ENCODE measurements around the gene SYNJ2. TPM values are rescaled to one million over a fixed set of nuclear protein-coding genes. Genes with fewer than 3 reads are reported as not detected.

The SYNJ2 gene
- total RNA-seq, 1 experiment from 2014 or later = 68.5 TPM

GRCh38 chr6:158026901-158027589 lies 45.4 kb downstream of the SYNJ2 start:
- DNase-seq (ENCODE audit: low read depth) = no peak

GRCh38 chr6:158027590-158028285 lies 46.1 kb downstream of the SYNJ2 start:
- no peak for DNase-seq (ENCODE audit: low read depth)

- DNase-seq (ENCODE audit: low read depth) = no peak
Measured at GRCh38 chr6:158028421-158028820, 46.8 kb downstream of the SYNJ2 start.

GRCh38 chr6:158028876-158029275 lies 47.2 kb downstream of the SYNJ2 start:
- DNase-seq (ENCODE audit: low read depth) = no peak

GRCh38 chr6:158029668-158030230 lies 48.1 kb downstream of the SYNJ2 start:
- DNase-seq (ENCODE audit: low read depth) = no peak

- DNase-seq (ENCODE audit: low read depth) = no peak
Measured at GRCh38 chr6:158030380-158031300, 49.0 kb downstream of the SYNJ2 start.

- peak; percentile 97 for DNase-seq (ENCODE audit: low read depth)
Measured at GRCh38 chr6:158031381-158032353, 50.0 kb downstream of the SYNJ2 start.

- no peak for DNase-seq (ENCODE audit: low read depth)
Measured at GRCh38 chr6:158032354-158032733, 50.7 kb downstream of the SYNJ2 start.

- DNase-seq (ENCODE audit: low read depth) = no peak
Measured at GRCh38 chr6:158033077-158033750, 51.6 kb downstream of the SYNJ2 start.

- no peak for DNase-seq (ENCODE audit: low read depth)
Measured at GRCh38 chr6:158033751-158034702, 52.4 kb downstream of the SYNJ2 start.

GRCh38 chr6:158036261-158036660 lies 54.6 kb downstream of the SYNJ2 start:
- no peak for DNase-seq (ENCODE audit: low read depth)

- no peak for DNase-seq (ENCODE audit: low read depth)
Measured at GRCh38 chr6:158037021-158037420, 55.4 kb downstream of the SYNJ2 start.

- no peak for DNase-seq (ENCODE audit: low read depth)
Measured at GRCh38 chr6:158037771-158038170, 56.1 kb downstream of the SYNJ2 start.

GRCh38 chr6:158038291-158039177 lies 56.9 kb downstream of the SYNJ2 start:
- DNase-seq (ENCODE audit: low read depth) = no peak

- peak; percentile 69 for DNase-seq (ENCODE audit: low read depth)
Measured at GRCh38 chr6:158039178-158039557, 57.5 kb downstream of the SYNJ2 start.

- DNase-seq (ENCODE audit: low read depth) = peak; percentile 78
Measured at GRCh38 chr6:158039571-158040050, 57.9 kb downstream of the SYNJ2 start.

GRCh38 chr6:158040051-158040803 lies 58.6 kb downstream of the SYNJ2 start:
- DNase-seq (ENCODE audit: low read depth) = peak; percentile 99

All from HT1080 (cell line).